Colonic mucosa (tissue), 4 donors: ENCODE results near the gene TOX4. TPM values are rescaled to one million over a fixed set of nuclear protein-coding genes. Genes with fewer than 3 reads are reported as not detected.

Experiments
- DNase-seq: peaks from one replicate; pipeline ENCODE4 v3.0.0-alpha.2; 2020
- H3K27ac ChIP-seq: fragments of 200-600 bp; one replicate; pipeline ENCODE4 v1.8.0; 2021
- H3K27me3 ChIP-seq: fragments of 200-600 bp; one replicate; pipeline ENCODE4 v1.8.0; 2021
- H3K36me3 ChIP-seq: fragments of 200-600 bp; one replicate; pipeline ENCODE4 v1.8.0; 2021
- H3K4me1 ChIP-seq: fragments of 200-600 bp; one replicate; pipeline ENCODE4 v1.8.0; 2021; ENCODE audit warnings: mild to moderate bottlenecking
- H3K4me3 ChIP-seq: fragments of 200-600 bp; one replicate; pipeline ENCODE4 v1.8.0; 2021
- H3K9ac ChIP-seq, 2 donors: one replicate each; pipeline ENCODE4 v1.7.0; 2013; ENCODE audit warnings: control low read depth in 2 of 2, low read depth in 2 of 2, low read length in 2 of 2
- H3K9me3 ChIP-seq: fragments of 200-600 bp; one replicate; pipeline ENCODE4 v1.8.0; 2021
- intact Hi-C: fragments of 100-400 bp; cut with DNase I; formaldehyde crosslinking; loops from one replicate; pipeline ENCODE4 v1.14.1; 2022
- total RNA-seq, 2 donors: library from RNA; stranded (reverse); fragmentation: NEBNext Ultra II Directional in 1 of 2; extraction: Animal tissue kit (Norgen Biotek cat#: 25700) in 1 of 2; gene quantifications; one replicate each; pipeline ENCODE4 v1.2.1, GENCODE V29; 2021
- TF ChIP-seq, protein P1 (sequence below): fragments of 200-600 bp; IDR thresholded peaks from one replicate; pipeline ENCODE4 v1.8.0; 2022; ENCODE audit warnings: antibody characterized with exemption, mild to moderate bottlenecking
- donor health status: healthy.
- donor health status: DM: no; HTN: no; CAD: no.
- donor health status: DM: no; HTN: no; CAD: no.

TOX4 gene
- total RNA-seq, 2 donors from 2014 or later = 71.8 to 85.8 TPM

DNA sequence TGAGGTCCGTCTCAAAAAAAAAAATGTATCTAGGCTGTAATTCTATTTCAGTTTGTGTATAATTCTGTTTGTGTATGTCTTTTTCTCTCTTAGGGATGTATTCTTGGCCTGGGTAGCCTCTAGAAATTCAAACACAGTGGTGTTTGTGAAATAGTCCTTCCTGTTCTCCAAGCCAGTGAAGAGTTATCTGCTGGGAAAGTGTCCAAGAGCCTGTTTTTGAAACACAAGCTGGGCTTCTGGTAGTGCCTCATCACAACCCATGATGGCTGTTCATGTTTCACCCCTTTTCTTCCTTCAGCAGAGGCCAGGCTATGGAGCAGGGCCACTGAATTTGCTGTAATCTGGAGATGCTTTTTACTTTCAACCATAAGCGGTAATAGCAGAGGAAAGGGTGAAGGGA lies 19.5 kb downstream of the TOX4 start:
- Histone ChIP-seq H3K36me3 (peaks cover 17% of the 10 kb centered on the region), H3K27ac (no peak overlapping the region)

DNA sequence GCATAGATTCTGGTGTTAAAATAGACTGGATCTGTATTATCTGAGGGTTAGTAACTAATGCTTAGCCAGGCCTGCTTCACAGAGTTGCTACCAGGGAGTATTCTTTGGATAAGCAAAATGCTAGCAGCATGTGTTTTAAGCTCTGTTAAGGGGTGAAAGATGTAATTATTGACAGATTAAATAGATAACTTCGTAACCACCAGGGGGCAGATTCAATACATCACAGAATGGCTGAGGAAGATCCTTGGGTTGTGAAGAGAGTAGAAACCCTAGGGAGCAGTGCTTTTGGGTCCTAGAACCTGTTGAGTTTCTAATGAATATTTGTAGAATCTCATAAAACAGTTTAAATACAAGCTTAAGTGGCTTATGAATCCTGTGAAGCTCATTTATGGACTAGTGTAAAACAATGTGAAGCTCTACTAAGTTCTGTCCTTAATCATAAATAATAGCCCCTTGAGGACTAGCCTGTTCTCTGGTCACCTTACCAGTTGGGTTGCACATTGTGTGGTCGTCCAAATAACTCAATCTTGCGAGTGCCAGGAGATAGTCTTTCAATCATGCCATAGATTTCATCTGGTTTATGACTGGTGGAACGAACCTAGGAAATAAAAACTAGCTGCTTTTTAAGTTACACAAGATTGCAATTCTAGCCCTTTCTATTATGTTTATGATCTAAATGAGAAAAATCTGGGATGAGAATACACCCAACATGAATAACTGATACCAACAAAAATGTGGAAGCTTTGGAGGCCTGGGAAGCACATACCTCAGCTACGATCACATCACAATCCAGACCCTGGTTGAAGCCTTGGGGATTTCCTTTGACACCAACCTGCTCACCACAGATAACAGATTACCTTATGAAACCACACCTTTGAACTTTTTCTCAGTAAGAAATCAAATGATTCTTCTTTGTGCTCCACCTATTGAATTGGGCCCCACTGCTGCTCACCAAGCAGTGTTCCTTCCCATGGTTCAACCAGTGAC lies 21.8 kb downstream of the TOX4 start:
- H3K27me3 ChIP-seq = no peaks in the 10 kb centered on the region
- H3K27ac ChIP-seq = no peak overlapping the region
- intact Hi-C loops = loop anchor here (5.0 kb wide), 1 partner anchor 58 kb away; no protein-coding TSS in a partner anchor
- no peak for DNase-seq
- H3K9me3 ChIP-seq = no peaks in the 10 kb centered on the region
- H3K9ac ChIP-seq = no peak overlapping the region
- H3K4me3 ChIP-seq = no peak overlapping the region
- H3K36me3 ChIP-seq = peaks cover 15% of the 10 kb centered on the region
- H3K4me1 ChIP-seq = no peaks in the 10 kb centered on the region
- TF ChIP-seq, protein P1, sequence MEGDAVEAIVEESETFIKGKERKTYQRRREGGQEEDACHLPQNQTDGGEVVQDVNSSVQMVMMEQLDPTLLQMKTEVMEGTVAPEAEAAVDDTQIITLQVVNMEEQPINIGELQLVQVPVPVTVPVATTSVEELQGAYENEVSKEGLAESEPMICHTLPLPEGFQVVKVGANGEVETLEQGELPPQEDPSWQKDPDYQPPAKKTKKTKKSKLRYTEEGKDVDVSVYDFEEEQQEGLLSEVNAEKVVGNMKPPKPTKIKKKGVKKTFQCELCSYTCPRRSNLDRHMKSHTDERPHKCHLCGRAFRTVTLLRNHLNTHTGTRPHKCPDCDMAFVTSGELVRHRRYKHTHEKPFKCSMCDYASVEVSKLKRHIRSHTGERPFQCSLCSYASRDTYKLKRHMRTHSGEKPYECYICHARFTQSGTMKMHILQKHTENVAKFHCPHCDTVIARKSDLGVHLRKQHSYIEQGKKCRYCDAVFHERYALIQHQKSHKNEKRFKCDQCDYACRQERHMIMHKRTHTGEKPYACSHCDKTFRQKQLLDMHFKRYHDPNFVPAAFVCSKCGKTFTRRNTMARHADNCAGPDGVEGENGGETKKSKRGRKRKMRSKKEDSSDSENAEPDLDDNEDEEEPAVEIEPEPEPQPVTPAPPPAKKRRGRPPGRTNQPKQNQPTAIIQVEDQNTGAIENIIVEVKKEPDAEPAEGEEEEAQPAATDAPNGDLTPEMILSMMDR = peak; percentile 44

More for the DNA sequence above, 19.5 kb downstream of the TOX4 start:
- H3K4me1 ChIP-seq = no peaks in the 10 kb centered on the region
- no peak overlapping the region for H3K4me3 ChIP-seq
- intact Hi-C loops = loop anchor here (5.0 kb wide), 1 partner anchor 61 kb away; no protein-coding TSS in a partner anchor
- TF ChIP-seq, protein P1 = no peak
- no peak for DNase-seq
- H3K9me3 ChIP-seq = no peaks in the 10 kb centered on the region
- H3K9ac ChIP-seq = no peak overlapping the region
- H3K27me3 ChIP-seq = no peaks in the 10 kb centered on the region

DNA sequence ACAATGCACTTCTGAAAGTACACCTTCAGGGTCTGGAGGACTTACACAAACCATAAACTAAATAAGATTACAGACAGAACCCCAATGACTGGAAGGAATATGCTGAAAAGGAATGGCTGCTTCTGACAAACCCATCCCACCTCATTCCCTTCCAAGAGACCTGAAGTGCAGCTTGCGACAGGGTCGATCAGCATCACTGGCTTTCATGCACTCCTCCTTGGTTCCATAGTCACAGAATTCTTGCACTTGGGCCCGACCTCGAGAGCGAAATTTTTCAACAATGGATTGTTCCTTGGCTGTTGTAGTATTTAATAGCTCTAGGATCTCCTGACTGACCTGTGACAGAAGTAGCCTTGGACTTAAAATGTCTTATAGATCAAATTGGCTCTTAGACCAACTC lies 24.6 kb downstream of the TOX4 start:
- Histone ChIP-seq H3K9me3 (no peaks in the 10 kb centered on the region), H3K4me3 (no peak overlapping the region), H3K9ac (no peak overlapping the region), H3K4me1 (no peaks in the 10 kb centered on the region), H3K36me3 (peaks cover 15% of the 10 kb centered on the region), H3K27me3 (no peaks in the 10 kb centered on the region), H3K27ac (no peak overlapping the region)
- TF ChIP-seq, protein P1 = no peak
- intact Hi-C loops = no loop called here
- no peak for DNase-seq

DNA sequence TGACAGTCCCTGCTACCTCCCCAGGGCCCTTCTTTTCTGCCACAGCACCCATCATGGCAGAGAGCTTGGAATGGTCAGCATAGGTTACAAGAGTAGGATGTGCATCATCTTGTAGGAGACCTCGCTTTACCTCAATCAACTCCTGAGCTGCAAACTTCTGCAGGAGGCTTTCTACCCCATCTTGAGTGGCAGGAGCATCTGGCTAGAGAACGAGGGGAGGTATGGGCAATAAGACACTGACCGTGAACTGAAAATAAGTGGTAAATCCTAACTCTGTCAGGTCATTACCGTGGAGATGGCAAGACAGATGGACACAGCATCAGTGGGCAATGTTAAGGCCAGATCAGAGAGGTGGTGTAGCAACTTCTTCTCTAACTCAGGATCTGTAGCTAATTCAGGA lies 26.4 kb downstream of the TOX4 start:
- TF ChIP-seq, protein P1 = no peak
- no peaks in the 10 kb centered on the region for H3K27me3 ChIP-seq
- no peak overlapping the region for H3K4me3 ChIP-seq
- H3K4me1 ChIP-seq = no peaks in the 10 kb centered on the region
- no peak overlapping the region for H3K9ac ChIP-seq
- DNase-seq = no peak
- intact Hi-C loops = no loop called here
- peaks cover 11% of the 10 kb centered on the region for H3K36me3 ChIP-seq
- no peaks in the 10 kb centered on the region for H3K9me3 ChIP-seq
- H3K27ac ChIP-seq = no peak overlapping the region

DNA sequence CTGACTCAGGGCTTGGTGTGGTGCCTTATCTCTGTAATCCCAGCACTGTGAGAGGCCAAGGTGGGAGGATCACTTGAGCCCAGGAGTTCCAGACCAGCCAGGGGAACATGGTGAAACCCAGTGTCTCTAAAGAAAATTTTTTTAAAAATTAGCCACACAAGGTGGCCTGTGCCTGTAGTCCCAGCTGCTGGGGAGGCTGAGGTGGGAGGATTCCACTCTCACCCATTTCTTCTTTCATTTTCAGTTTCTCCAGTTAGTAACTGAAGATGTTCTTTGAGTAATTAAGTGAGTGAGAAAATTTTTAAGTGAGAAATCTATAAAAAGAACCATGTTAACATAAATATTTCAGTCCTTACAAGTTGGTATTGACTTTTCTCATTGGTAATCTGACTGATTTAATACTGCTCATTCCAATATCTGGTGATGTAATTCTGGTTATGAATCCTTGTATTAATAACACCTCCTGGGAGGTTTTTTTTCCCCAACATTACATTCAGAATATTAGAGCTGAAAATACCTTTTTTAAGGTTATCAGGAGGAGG lies 28.1 kb downstream of the TOX4 start:
- Histone ChIP-seq H3K4me1 (peaks cover 8% of the 10 kb centered on the region), H3K9ac (no peak overlapping the region), H3K9me3 (no peaks in the 10 kb centered on the region), H3K27me3 (no peaks in the 10 kb centered on the region), H3K27ac (no peak overlapping the region), H3K4me3 (no peak overlapping the region), H3K36me3 (peaks cover 11% of the 10 kb centered on the region)
- TF ChIP-seq, protein P1 = no peak
- DNase-seq = no peak
- intact Hi-C loops = no loop called here
